ENCODE results near the gene FOXD1.

The FOXD1 gene

DNA sequence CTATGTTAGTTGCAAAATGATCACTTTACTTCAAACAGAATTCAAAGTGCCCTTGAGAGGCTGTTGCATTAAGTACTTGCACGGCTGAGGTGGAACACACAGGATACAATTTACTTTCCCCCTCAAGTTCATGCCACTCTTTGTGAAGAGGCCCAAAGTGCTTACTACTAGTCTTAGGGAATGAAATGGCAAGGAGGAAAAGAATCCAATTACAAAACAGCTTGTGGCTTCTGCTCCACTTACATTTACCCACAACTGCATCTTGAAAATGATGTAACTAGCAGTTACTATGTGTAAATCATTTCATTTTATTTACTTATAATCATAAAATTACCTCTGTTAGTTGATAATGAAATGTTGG lies 14.6 kb downstream of the FOXD1 start:
- TF ChIP-seq, protein P1, sequence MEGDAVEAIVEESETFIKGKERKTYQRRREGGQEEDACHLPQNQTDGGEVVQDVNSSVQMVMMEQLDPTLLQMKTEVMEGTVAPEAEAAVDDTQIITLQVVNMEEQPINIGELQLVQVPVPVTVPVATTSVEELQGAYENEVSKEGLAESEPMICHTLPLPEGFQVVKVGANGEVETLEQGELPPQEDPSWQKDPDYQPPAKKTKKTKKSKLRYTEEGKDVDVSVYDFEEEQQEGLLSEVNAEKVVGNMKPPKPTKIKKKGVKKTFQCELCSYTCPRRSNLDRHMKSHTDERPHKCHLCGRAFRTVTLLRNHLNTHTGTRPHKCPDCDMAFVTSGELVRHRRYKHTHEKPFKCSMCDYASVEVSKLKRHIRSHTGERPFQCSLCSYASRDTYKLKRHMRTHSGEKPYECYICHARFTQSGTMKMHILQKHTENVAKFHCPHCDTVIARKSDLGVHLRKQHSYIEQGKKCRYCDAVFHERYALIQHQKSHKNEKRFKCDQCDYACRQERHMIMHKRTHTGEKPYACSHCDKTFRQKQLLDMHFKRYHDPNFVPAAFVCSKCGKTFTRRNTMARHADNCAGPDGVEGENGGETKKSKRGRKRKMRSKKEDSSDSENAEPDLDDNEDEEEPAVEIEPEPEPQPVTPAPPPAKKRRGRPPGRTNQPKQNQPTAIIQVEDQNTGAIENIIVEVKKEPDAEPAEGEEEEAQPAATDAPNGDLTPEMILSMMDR (IDR thresholded peaks at IDR 0.05; ENCODE audit: low read depth, low read length): no peak
- H3K4me3 ChIP-seq (ENCODE audit: low read depth, low read length): no peak overlapping the region

- H3K4me3 ChIP-seq (ENCODE audit: low read depth, low read length): no peak overlapping the region
- TF ChIP-seq, protein P1 (IDR thresholded peaks at IDR 0.05; ENCODE audit: low read depth, low read length): no peak
Measured at GRCh38 chr5:73433272-73433981, 15.2 kb downstream of the FOXD1 start.

DNA sequence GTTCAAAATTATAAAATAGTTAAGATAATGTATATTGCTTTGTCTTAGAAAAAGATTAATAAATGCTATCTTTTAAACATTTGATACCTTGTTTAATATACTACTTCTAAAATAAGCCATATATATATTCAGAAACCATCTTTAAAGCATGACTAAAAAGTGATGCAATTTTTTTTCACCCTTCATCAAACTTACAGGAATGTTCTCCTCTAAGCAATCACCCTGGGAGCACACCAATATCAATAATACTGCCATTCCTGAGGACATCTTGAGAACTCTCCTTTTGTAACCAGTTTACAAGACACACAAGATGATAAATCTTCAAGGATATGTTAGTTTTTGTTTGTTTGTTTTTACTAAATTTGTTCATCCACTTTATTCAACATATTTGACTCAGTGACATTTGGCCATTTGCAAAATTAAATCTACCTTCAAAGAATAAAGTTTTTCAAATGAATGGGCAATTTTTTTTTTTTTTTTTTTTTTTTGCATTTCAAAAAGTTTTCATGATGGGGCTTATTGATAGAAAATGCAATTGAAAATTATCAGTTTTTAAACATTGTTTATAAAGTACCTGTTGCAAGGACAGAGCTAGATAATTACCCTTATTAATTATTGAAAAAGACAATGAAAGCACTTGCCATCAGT lies 17.2 kb downstream of the FOXD1 start:
- H3K4me3 ChIP-seq (ENCODE audit: low read depth, low read length): no peak overlapping the region
- TF ChIP-seq, protein P1 (IDR thresholded peaks at IDR 0.05; ENCODE audit: low read depth, low read length): no peak

GRCh38 chr5:73426034-73426433 lies 22.5 kb downstream of the FOXD1 start:
- TF ChIP-seq, protein P1 (IDR thresholded peaks at IDR 0.05; ENCODE audit: low read depth, low read length): no peak
- no peak overlapping the region for H3K4me3 ChIP-seq (ENCODE audit: low read depth, low read length)

DNA sequence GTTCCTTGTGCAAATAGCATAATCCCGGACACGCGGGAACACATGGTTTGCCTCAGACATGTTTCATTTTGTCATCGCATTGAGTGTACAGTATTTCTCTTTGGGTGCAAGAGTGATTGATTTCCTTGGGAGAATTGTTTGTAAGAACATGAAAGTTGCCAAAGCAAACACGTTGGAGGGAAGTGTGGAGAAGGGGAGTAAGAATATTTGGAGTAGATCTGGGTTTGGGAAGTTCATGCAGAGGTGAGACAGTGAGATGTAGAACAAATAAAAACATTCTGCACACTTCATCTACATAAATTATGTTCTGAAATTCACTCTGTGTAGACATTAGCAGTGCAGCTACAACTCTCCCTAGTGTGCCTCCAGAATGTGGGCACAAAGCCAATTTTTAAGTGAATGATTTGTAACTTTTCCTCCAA lies 24.0 kb downstream of the FOXD1 start:
- TF ChIP-seq, protein P1 (IDR thresholded peaks at IDR 0.05; ENCODE audit: low read depth, low read length): no peak
- no peak overlapping the region for H3K4me3 ChIP-seq (ENCODE audit: low read depth, low read length)

DNA sequence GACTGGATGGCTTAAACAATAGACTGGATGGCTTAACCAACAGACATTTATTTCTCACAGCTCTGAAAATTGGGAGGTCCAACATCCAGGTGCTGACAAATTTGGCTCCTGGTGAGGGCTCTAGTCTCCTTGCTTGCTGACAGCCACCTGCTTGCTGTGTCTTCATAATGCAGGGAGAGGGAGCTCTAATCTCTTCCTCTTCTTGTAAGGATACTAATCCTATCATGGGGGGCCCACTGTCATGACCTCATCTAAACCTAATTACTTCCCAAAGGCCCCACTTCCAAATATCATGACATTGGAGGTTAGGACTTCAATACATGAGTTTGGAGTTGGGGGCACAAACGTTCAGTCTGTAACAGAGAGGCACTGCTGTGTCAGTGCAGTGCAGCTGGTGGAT lies 26.4 kb downstream of the FOXD1 start:
- TF ChIP-seq, protein P1 (IDR thresholded peaks at IDR 0.05; ENCODE audit: low read depth, low read length): no peak
- H3K4me3 ChIP-seq (ENCODE audit: low read depth, low read length): no peak overlapping the region

- H3K4me3 ChIP-seq (ENCODE audit: low read depth, low read length): no peak overlapping the region
- TF ChIP-seq, protein P1 (IDR thresholded peaks at IDR 0.05; ENCODE audit: low read depth, low read length): no peak
Measured at GRCh38 chr5:73420666-73421065, 27.9 kb downstream of the FOXD1 start.

Data from WI38 (cell line).